H1 (cell line): ENCODE results near the gene NPTN. TPM values are rescaled to one million over a fixed set of nuclear protein-coding genes. Genes with fewer than 3 reads are reported as not detected.

Experiments
- CTCF ChIA-PET: fragments of 300-600 bp; sonication (Branson Sonifier 250); formaldehyde crosslinking; loops from one replicate; lab custom pipeline; 2021; ENCODE audit not compliant: partially characterized antibody; lab: Charles Lee
- POLR2A ChIA-PET: fragments of 300-600 bp; sonication (Branson Sonifier 250); formaldehyde crosslinking; loops from one replicate; lab custom pipeline; 2021; ENCODE audit warnings: inconsistent platforms; ENCODE audit not compliant: partially characterized antibody; lab: Charles Lee
- DNase-seq, 2 experiments: peaks; one replicate each; pipeline versions ENCODE4 v3.0.0 to v3.0.0-alpha.2; 2010 to 2022; ENCODE audit warnings: low spot score in 2 of 2, low read depth in 1 of 2, mixed read lengths in 1 of 2
- FAIRE-seq: peaks from 2 replicates; lab custom pipeline; 2011; peaks lifted over from hg19 to GRCh38; lab: Jason Lieb, UNC
- H2AFZ ChIP-seq: 2 replicates; pipeline ENCODE4 v1.8.1; 2012; ENCODE audit warnings: low read length, inconsistent platforms
- H2AK5ac ChIP-seq: 2 replicates; pipeline ENCODE4 v1.6.1; 2013; ENCODE audit warnings: low read depth, low read length
- H2BK120ac ChIP-seq: replicated peaks from 2 replicates; pipeline ENCODE3; 2013; ENCODE audit warnings: low read depth, low read length, inconsistent platforms
- H2BK12ac ChIP-seq: 2 replicates; pipeline ENCODE4 v1.6.1; 2013; ENCODE audit warnings: low read depth, low read length
- H2BK15ac ChIP-seq: 2 replicates; pipeline ENCODE4 v1.6.1; 2013; ENCODE audit warnings: low read length
- H2BK20ac ChIP-seq: 2 replicates; pipeline ENCODE4 v1.6.1; 2013; ENCODE audit warnings: low read length
- H2BK5ac ChIP-seq: 2 replicates; pipeline ENCODE4 v1.6.1; 2013; ENCODE audit warnings: low read depth, low read length
- H3K14ac ChIP-seq: 2 replicates; pipeline ENCODE4 v1.6.1; 2013; ENCODE audit warnings: inconsistent platforms; ENCODE audit not compliant: insufficient read length
- H3K18ac ChIP-seq: 2 replicates; pipeline ENCODE4 v1.6.1; 2013; ENCODE audit warnings: low read length; ENCODE audit errors: extremely low read depth
- H3K23ac ChIP-seq: 2 replicates; pipeline ENCODE4 v1.6.1; 2013; ENCODE audit warnings: inconsistent platforms; ENCODE audit not compliant: insufficient read length
- H3K23me2 ChIP-seq: 2 replicates; pipeline ENCODE4 v1.6.1; 2013; ENCODE audit warnings: low read depth, low read length
- H3K27ac ChIP-seq: 2 replicates; pipeline ENCODE4 v1.6.1; 2011; ENCODE audit warnings: low read depth, low read length, inconsistent platforms
- H3K27me3 ChIP-seq, 4 experiments: replicated peaks in 1 of 4; 1 replicate in 1 of 4; 2 replicates in 3 of 4; pipeline versions ENCODE4 v1.6.1 to v1.8.1; 2011 to 2013; ENCODE audit warnings: low read length in 3 of 4, mild to moderate bottlenecking in 3 of 4, inconsistent platforms in 2 of 4, mixed read lengths in 2 of 4, moderate library complexity in 1 of 4; ENCODE audit not compliant: control insufficient read depth in 3 of 4, insufficient read depth in 3 of 4; ENCODE audit errors: extremely low read depth in 1 of 4
- H3K36me3 ChIP-seq, 4 experiments: 2 replicates each; pipeline versions ENCODE4 v1.6.1 to v1.8.1; 2011 to 2013; ENCODE audit warnings: mild to moderate bottlenecking in 4 of 4, low read length in 3 of 4, moderate library complexity in 2 of 4, control low read depth in 1 of 4, inconsistent platforms in 1 of 4; ENCODE audit not compliant: insufficient read depth in 4 of 4, control insufficient read depth in 2 of 4
- H3K4ac ChIP-seq: replicated peaks from 2 replicates; pipeline ENCODE3; 2013; ENCODE audit warnings: low read length, low read depth, mixed read lengths, inconsistent platforms; ENCODE audit not compliant: insufficient read length
- H3K4me1 ChIP-seq, 4 experiments: replicated peaks in 1 of 4; 1 replicate in 1 of 4; 2 replicates in 3 of 4; pipeline versions ENCODE4 v1.6.1 to v1.8.1; 2011 to 2013; ENCODE audit warnings: low read length in 3 of 4, inconsistent platforms in 2 of 4, mixed read lengths in 1 of 4; ENCODE audit not compliant: insufficient read depth in 4 of 4, control insufficient read depth in 3 of 4
- H3K4me2 ChIP-seq, 2 experiments: 2 replicates each; pipeline versions ENCODE4 v1.6.1 to v1.8.1; 2011 to 2013; ENCODE audit warnings: low read depth in 2 of 2, low read length in 2 of 2, control low read depth in 1 of 2, inconsistent platforms in 1 of 2, mild to moderate bottlenecking in 1 of 2; ENCODE audit not compliant: insufficient read depth in 1 of 2
- H3K4me3 ChIP-seq, 4 experiments: fragments of 200-600, 300-600 bp in 1 of 4; sonication (generic), shearing (Covaris generic), sonication (Bioruptor Twin) in 1 of 4; 2 replicates each; pipeline versions ENCODE4 v1.5.1 to v1.8.1; 2011 to 2016; ENCODE audit warnings: low read length in 4 of 4, low read depth in 3 of 4, control low read depth in 2 of 4, inconsistent platforms in 2 of 4, mild to moderate bottlenecking in 2 of 4, mixed read lengths in 1 of 4, moderate library complexity in 1 of 4; ENCODE audit not compliant: insufficient read depth in 2 of 4; ENCODE audit errors: extremely low read depth in 1 of 4
- H3K56ac ChIP-seq: replicated peaks from 2 replicates; pipeline ENCODE3; 2013; ENCODE audit warnings: low read depth, mild to moderate bottlenecking, mixed read lengths, low read length, inconsistent platforms; ENCODE audit not compliant: insufficient read length
- H3K79me1 ChIP-seq: 2 replicates; pipeline ENCODE4 v1.6.1; 2013; ENCODE audit warnings: low read depth, low read length, control low read depth
- H3K79me2 ChIP-seq, 2 experiments: 2 replicates each; pipeline versions ENCODE4 v1.6.1 to v1.8.1; 2012 to 2013; ENCODE audit warnings: low read length in 2 of 2, mild to moderate bottlenecking in 2 of 2, inconsistent platforms in 1 of 2; ENCODE audit not compliant: insufficient read depth in 2 of 2, control insufficient read depth in 1 of 2
- H3K9ac ChIP-seq, 4 experiments: replicated peaks in 1 of 4; 1 replicate in 1 of 4; 2 replicates in 3 of 4; pipeline versions ENCODE4 v1.6.1 to v1.8.1; 2011 to 2013; ENCODE audit warnings: low read depth in 3 of 4, low read length in 3 of 4, control low read depth in 2 of 4, mild to moderate bottlenecking in 2 of 4, moderate library complexity in 2 of 4, inconsistent platforms in 1 of 4; ENCODE audit errors: extremely low read depth in 1 of 4
- H3K9me3 ChIP-seq, 2 experiments: 2 replicates each; pipeline versions ENCODE4 v1.6.1 to v1.8.1; 2012 to 2013; ENCODE audit warnings: mild to moderate bottlenecking in 2 of 2, moderate library complexity in 2 of 2, control low read depth in 1 of 2, inconsistent platforms in 1 of 2, low read depth in 1 of 2, low read length in 1 of 2, mixed read lengths in 1 of 2; ENCODE audit not compliant: insufficient read depth in 2 of 2
- H4K20me1 ChIP-seq, 2 experiments: replicated peaks in 1 of 2; 2 replicates each; pipeline versions ENCODE3 to v1.8.1; 2011 to 2013; ENCODE audit warnings: inconsistent platforms in 2 of 2, low read length in 2 of 2, mild to moderate bottlenecking in 1 of 2; ENCODE audit not compliant: insufficient read depth in 2 of 2, control insufficient read depth in 1 of 2
- H4K5ac ChIP-seq: 2 replicates; pipeline ENCODE4 v1.6.1; 2013; ENCODE audit warnings: low read length, low read depth, mixed read lengths, inconsistent platforms; ENCODE audit not compliant: insufficient read length
- H4K8ac ChIP-seq: 2 replicates; pipeline ENCODE4 v1.8.0; 2013; ENCODE audit warnings: mild to moderate bottlenecking, moderate library complexity, low read length, inconsistent platforms; ENCODE audit not compliant: insufficient read depth; ENCODE audit errors: extremely low read depth
- H4K91ac ChIP-seq: replicated peaks from 2 replicates; pipeline ENCODE3; 2013; ENCODE audit warnings: low read length, mixed read lengths, inconsistent platforms; ENCODE audit not compliant: insufficient read length
- JUND ChIP-seq: IDR thresholded peaks from 2 replicates; pipeline ENCODE4 v1.6.1; 2011; ENCODE audit warnings: mild to moderate bottlenecking, improper control_type of control experiment, low read length
- SP1 ChIP-seq: IDR thresholded peaks from 2 replicates; pipeline ENCODE4 v1.6.1; 2011; ENCODE audit warnings: low read depth, low read length
- WGBS, 2 experiments: shearing (Covaris generic) in 1 of 2; methylation state at CpG; one replicate each; pipeline versions ENCODE4 v1.1.6 to v1.1.7; 2013 to 2015; ENCODE audit warnings: low lambda C conversion rate in 2 of 2, mixed read lengths in 2 of 2, inconsistent platforms in 1 of 2, low coverage in 1 of 2, missing lambda C conversion rate in 1 of 2; ENCODE audit not compliant: insufficient replicate concordance in 2 of 2, insufficient coverage in 1 of 2, insufficient read length in 1 of 2; ENCODE audit errors: extremely low coverage in 1 of 2, missing lambda C conversion rate in 1 of 2; 5-methylcytosine and 5-hydroxymethylcytosine counted together
- polyA plus RNA-seq, 7 experiments: library from polyadenylated mRNA; depleted of rRNA in 3 of 7; stranded (reverse) in 5 of 7; unstranded in 2 of 7; fragments of >200 nt in 5 of 7; fragments of 200-250 nt in 2 of 7; gene quantifications; 1 replicate in 5 of 7; 2 replicates in 1 of 7; 4 replicates in 1 of 7; pipeline versions ENCODE4 v1.2.1 to v1.2.3, GENCODE V29; 2011 to 2013; ENCODE audit warnings: missing spikeins in 2 of 7, mixed read lengths in 2 of 7
- total RNA-seq: library from RNA; stranded (reverse); fragmentation: NEBNext Ultra II Directional; extraction: Animal tissue kit (Norgen Biotek cat#: 25700); gene quantifications from 2 replicates; pipeline ENCODE4 v1.2.1, GENCODE V29; 2021

Gene NPTN
- total and polyA plus RNA-seq, 2 of the 8 experiments (the other 6 are each of a cell fraction or from before 2014, with no cell fraction given) = 67.0 to 113 TPM

DNA sequence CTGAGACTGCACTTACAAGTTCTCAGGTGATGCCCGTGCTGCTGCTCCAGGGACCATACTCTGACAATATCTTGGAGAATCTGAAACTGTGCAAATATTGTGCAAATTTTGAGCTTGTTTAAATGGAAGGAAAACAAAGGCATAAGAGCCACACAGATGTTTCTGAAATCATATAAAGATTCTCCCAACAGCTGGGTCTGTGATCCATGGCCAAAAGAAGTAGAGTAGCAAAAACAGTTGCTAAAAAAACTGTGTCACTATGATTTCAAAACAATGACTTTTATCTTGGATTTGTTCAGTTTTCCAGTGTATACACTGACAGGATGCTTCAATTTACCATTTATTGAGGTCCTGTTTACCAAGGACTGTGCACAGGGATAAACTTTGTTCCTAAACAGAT is 25.3 kb downstream of the NPTN start:
- H4K91ac ChIP-seq = no peak overlapping the region
- H3K9ac ChIP-seq = no peak overlapping the region
- no peak overlapping the region for H2BK15ac ChIP-seq
- H2AFZ ChIP-seq = no peak overlapping the region
- POLR2A ChIA-PET = interaction anchor here (1.4 to 2.9 kb wide), 2 partner anchors 9 to 12 kb away, joined by 3 to 12 read pairs; no protein-coding TSS in a partner anchor
- peaks cover 2 to 7% (median 6%) of the 10 kb centered on the region in 4 experiments; a peak in 5 of 7 replicates for H3K4me1 ChIP-seq
- CTCF ChIA-PET = interaction anchor here (0.6 to 7.4 kb wide), 7 partner anchors 11 to 1151 kb away, joined by 3 to 42 read pairs (median 6); no protein-coding TSS in a partner anchor
- no peak overlapping the region for H4K5ac ChIP-seq
- no peak for TF ChIP-seq JUND
- TF ChIP-seq SP1 = no peak
- no peaks in the 10 kb centered on the region; a peak in 1 of 8 replicates for H3K36me3 ChIP-seq
- no peak overlapping the region for H2BK5ac ChIP-seq
- no peak overlapping the region for H2AK5ac ChIP-seq
- H3K23ac ChIP-seq = no peak overlapping the region
- no peak overlapping the region for H2BK20ac ChIP-seq
- no peak overlapping the region for H4K8ac ChIP-seq
- H3K79me2 ChIP-seq = peaks cover 21 to 96% of the 10 kb centered on the region in 2 experiments
- no peaks in the 10 kb centered on the region for H3K23me2 ChIP-seq
- no peak overlapping the region for H3K27ac ChIP-seq
- WGBS, 2 experiments = 82% methylated on average over 1 of the region's 1 CpG; no CpG with 5 or more reads in 1 of the 2 experiments
- FAIRE-seq (no peak), DNase-seq (no peak)
- H3K27me3 ChIP-seq = no peaks in the 10 kb centered on the region
- no peaks in the 10 kb centered on the region for H3K9me3 ChIP-seq
- no peak overlapping the region for H3K14ac ChIP-seq
- no peak overlapping the region for H3K4ac ChIP-seq
- H2BK12ac ChIP-seq = no peak overlapping the region
- no peak overlapping the region for H3K4me3 ChIP-seq
- no peak overlapping the region for H3K18ac ChIP-seq
- H3K4me2 ChIP-seq = no peak overlapping the region
- peaks cover 3% of the 10 kb centered on the region; the same call in 1 of the 2 replicates for H3K79me1 ChIP-seq
- no peak overlapping the region for H2BK120ac ChIP-seq
- H4K20me1 ChIP-seq = peaks cover 15 to 23% of the 10 kb centered on the region in 2 experiments
- H3K56ac ChIP-seq = no peak overlapping the region
